ENCODE measurements around the gene RUFY2. TPM values are rescaled to one million over a fixed set of nuclear protein-coding genes. Genes with fewer than 3 reads are reported as not detected.
"Not testable (repeated sequence)": the region's sequence is repeated elsewhere in the genome, so short reads cannot be mapped to it uniquely, and the experiment has no call there.

Gene RUFY2, protein sequence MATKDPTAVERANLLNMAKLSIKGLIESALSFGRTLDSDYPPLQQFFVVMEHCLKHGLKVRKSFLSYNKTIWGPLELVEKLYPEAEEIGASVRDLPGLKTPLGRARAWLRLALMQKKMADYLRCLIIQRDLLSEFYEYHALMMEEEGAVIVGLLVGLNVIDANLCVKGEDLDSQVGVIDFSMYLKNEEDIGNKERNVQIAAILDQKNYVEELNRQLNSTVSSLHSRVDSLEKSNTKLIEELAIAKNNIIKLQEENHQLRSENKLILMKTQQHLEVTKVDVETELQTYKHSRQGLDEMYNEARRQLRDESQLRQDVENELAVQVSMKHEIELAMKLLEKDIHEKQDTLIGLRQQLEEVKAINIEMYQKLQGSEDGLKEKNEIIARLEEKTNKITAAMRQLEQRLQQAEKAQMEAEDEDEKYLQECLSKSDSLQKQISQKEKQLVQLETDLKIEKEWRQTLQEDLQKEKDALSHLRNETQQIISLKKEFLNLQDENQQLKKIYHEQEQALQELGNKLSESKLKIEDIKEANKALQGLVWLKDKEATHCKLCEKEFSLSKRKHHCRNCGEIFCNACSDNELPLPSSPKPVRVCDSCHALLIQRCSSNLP
- total RNA-seq = 4.0 TPM

DNA sequence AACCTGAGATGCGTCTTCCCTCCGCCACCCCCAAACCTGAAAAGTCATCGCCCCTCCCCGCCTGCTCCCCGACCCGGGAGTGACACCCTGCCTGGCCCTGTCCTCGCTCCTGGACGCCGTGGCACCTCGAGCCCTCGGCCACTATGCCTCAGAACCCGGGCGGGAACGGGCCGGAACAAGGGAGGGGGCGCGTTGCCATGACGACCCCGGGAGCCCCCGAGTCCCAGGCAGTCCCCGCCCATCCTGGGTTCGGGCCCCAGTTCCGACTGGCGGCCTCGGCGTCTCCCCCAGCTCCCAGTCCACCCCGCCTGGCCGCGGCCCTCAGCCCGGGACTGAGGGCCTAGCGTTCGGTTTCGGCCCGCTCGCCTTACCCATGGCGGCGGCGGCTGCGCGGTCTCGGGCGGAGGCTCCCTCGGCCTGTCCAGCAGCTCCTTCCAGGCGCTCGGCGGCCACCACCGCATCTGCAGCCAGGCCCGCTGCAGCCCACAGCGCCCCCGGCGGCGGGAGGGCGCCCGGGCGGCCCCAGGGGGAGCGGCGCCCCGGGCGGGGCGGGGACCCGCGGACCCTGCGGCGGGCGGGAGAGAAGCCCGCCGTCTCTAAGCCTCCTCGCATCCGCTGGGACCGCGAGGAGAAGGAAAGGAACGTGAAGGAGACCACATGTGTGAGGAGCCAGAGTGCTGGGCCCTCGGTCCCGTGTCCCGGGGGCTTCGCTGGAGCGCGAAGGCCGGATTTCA, at the start of gene RUFY2:
Gene RUFY2 (minus strand): TSS at position 463 of the 734 bp plus-strand sequence. CDS start 88 bp downstream, at position 375.
- peak; percentile 96 for ATAC-seq
- DNase-seq (ENCODE audit: low spot score) = peak; percentile 78

DNA sequence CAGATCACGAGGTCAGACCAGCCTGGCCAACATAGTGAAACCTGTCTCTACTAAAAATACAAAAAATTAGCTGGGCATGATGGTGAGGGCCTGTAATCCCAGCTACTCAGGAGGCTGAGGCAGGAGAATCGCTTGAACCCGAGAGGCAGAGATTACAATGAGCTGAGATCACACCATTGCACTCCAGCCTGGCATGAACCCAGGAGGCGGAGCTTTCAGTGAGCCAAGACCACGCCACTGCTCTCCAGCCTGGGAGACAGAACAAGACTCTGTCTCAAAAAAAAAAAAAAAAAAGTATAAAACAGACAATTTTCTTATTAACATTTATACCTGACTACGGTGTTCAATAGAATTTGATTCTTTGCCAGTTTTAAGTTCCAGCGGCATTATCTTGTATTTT, 42.6 kb upstream of the RUFY2 start:
- not testable (repeated sequence) for ATAC-seq; DNase-seq (ENCODE audit: low spot score)

DNA sequence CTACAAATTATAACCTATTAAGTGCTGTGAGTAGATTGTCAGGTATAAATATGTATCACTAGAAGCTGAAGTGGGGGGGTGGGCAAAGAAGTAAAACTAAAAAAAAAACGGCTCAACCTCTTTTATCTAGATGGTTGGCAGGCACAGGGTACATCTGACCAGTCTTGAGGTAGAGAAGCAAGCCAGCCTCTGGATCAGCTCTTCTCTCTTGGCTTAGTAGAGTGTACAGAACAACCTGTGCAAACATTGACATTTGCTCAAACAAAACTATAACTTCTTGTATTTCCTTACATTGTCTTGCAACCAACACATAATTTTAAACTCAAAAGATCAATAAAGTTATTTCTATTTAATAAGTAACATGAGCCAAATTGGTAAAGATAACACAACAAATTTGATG, 39.1 kb upstream of the RUFY2 start:
- DNase-seq (ENCODE audit: low spot score) = no peak
- ATAC-seq = no peak

DNA sequence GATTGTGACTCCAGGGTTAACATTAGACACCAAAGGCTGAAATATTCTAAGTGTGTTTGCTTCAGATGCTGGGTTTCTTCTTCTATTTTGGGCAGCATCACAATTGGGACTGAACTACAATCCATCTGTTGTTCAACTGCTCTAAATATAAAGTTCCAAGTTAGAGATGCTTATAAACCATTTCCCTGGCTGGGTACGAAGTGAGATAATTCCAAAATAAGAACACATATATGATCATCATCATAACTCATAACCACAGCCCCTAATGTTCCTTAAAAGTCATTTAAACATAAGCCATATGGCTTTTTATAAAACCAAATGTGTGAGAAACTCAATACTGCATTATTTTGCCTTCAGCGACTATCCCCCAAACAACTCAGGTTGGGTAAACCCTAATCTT, 35.9 kb upstream of the RUFY2 start:
- DNase-seq (ENCODE audit: low spot score) (no peak), ATAC-seq (no peak)

DNA sequence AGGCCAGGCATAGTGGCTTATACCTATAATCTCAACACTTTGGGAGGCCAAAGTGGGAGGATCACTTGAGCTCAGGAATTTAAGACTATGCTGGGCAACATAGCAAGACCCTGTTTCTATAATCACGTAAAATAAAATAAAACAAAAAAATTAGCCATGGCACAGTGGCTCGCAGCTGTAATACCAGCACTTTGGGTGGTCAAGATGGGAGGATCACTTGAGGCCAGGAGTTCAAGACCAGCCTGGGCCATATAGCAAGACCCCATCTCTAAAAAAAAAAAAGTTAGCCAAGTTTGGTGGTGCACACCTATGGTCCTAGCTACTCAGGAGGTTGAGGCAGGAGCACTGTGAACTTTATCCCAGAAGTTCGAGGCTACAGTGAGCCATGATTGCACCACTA, 33.8 kb upstream of the RUFY2 start:
- ATAC-seq (no peak), DNase-seq (ENCODE audit: low spot score) (no peak)

DNA sequence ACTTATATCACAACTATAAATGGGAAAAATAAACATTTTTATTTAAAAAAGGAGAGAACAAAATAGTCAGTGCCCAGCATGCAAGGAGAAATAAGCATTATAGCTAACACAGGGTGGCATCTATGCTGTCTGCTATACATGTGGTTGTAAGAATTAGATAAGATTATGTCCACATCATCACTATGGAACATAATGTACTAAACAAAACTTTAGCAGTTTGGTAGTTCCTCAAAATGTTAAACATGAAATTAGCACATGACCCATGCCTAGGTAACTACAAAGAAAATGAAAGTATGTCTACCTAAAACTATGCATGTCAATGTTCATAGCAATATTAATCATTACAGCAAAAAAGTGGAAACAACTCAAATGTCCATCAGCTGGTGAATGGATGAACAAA, 28.7 kb upstream of the RUFY2 start:
- no peak for DNase-seq (ENCODE audit: low spot score)
- ATAC-seq = no peak

DNA sequence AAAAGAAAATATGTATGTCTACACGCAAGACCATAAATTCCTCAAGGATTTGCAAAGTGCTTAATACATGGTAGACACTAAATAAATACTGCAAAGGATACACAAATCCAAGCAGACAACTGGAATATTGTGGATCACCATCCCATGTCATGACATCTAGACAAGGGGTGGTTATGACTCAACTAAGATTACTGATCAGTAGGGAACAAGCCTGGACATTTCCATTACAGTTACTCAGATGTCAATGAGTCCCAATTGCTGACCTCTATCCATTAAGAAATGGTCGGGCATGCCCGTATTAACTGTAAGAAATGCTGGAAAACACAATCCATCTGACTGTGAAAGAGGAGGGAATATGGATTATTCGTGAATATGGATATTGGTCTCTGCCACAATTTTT, 27.6 kb upstream of the RUFY2 start:
- DNase-seq (ENCODE audit: low spot score) = no peak
- no peak for ATAC-seq

DNA sequence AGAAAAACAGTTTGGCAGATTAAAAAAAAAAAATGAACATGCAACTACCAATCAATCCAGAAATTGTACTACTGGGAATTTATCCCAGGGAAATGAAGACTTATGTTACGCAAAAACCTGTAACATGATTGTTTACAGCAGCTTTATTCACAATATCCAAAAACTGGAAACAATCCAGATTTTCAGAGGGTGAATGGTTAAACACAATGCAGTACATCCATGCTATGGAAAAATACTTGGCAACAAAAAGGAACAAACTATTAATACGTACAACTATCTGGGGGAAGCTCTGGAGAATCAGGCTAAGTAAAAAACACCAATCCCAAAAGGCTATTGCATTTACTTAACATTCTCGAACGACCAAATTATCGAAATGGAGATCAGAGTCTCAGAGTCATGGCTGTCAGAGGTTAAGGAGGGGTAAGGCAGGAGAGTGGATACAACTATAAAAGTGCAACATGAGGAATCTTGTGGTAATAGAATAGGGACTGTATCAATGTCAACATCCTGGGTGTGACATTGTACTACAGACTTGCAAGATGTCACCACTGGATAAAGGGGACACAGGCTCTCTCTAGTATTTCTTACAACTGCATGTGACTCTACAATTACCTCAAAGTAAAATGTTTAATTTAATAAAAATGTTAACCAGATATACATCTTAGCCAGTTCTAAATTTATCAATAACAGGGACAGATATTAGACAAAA, 21.5 kb upstream of the RUFY2 start:
- no peak for ATAC-seq
- no peak for DNase-seq (ENCODE audit: low spot score)

DNA sequence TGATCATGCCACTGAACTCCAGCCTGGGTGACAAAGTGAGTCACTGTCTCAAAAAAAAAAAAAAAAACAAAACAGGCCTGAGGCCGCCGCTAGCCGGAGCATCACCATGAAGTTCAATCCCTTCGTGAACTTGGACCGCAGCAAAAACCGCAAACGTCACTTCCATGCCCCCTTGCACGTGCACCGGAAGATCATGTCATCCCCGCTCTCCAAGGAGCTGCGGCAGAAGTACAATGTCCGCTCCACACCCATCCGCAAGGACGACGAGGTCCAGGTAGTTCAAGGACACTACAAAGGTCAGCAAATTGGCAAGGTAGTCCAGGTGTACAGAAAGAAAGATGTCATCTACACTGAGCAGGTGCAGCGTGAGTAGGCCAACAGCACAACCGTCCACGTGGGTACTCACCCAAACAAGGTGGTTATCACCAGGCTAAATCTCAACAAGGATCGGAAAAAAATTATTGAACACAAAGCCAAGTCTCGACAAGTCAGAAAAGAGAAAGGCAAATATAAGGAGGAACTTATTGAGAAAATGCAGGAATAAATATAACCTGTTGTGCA, 17.5 kb upstream of the RUFY2 start:
- no peak for ATAC-seq
- no peak for DNase-seq (ENCODE audit: low spot score)

DNA sequence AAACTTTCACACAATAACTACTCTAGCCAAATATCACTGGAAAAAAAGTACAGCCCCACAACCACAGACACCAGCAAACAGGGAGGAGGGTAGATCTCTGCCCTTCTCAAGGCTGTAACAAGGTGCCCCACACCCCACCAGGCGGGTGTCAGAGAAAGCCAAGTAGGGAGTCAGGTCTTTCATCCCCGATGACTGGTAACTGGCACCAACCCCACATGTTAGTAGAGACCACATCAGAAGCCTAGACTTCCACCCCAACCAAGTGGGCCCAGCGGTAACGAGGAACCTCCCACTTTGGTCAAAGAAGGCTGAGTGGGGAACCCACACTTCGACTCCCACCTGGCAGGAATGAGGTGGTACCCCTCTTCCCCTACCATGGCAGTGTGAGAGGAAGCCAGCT, 16.4 kb upstream of the RUFY2 start:
- ATAC-seq = no peak
- DNase-seq (ENCODE audit: low spot score) = no peak

DNA sequence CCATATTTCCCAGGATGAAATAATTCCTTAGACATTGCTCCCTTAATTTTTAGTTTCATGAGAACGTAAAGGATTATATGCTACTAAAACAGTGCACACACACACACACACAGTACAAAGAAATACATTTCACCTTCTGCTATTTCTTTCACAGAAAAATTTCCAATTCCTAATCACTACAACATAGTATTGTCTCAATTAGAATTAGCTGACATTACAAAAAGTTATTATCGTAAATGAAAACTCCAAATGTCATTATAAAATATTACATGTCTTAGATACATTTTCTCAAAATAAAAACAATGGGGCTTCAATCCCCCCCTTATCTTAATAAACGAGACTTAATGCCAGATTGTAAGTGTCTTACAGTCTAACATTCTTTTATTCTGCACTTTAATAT, 12.3 kb upstream of the RUFY2 start:
- no peak for DNase-seq (ENCODE audit: low spot score)
- ATAC-seq = no peak

DNA sequence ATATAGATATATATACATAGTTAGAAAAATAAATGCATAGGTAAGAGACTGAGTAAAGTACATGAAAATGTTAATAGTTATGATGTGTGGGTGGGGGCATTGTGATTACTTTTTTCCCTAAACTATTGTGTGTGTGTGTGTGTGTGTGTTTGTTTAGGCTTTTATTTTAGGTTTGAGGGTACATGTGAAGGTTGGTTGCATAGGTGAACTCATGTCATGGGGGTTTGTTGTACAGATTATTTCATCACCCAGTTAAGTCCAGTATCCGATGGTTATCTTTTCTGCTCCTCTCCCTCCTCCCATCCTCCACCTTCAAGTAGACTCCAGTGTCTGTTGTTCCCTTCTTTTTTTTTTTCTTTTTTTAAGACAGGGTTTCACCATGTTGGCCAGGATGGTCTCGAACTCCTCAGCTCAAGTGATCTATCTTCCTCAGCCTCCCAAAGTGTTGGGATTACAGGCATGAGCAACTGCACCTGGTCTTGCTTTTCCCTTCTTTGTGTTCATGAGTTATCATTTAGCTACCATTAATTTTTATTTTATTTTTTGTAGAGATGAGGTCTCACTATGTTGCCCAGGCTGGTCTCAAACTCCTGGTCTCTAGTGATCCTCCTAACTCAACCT, 1.9 kb upstream of the RUFY2 start:
- ATAC-seq = no peak

DNA sequence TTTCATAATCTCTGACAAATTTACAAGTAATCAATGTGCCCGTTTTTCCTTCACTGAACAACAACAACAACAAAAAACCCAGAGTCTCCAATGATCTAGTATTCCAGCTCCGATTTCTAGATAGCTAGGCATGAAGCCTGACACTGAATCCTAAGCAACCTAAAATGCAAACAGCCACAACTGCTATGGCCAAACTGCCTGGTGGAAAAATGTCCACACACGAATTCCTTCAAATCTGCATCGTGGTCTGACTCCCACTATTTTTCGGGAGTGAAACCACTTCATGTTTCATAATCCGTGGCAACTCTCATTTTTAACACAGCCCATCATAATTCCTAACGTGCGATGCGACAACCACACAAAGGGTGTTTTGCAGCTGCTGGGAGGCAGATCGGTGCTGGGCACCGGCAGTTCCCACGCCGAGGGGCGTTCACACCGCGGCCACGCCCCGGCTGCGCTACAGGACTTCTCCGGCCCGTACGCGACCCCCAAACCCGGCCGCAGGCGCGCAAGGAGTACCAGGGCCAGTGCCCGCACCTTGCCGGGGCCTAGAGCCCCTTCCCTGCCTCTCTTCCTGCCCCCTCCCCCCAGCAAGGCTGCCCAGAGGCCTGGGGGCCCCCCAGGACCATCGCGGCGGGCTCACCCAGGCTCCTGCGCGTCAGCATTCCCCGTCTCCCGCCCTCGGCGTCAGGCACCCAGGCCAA, 814 bp downstream of the RUFY2 start:
- ATAC-seq (peak; percentile 74), DNase-seq (ENCODE audit: low spot score) (peak; percentile 58)

More for the DNA sequence above, 1.9 kb upstream of the RUFY2 start:
- no peak for DNase-seq (ENCODE audit: low spot score)

DNA sequence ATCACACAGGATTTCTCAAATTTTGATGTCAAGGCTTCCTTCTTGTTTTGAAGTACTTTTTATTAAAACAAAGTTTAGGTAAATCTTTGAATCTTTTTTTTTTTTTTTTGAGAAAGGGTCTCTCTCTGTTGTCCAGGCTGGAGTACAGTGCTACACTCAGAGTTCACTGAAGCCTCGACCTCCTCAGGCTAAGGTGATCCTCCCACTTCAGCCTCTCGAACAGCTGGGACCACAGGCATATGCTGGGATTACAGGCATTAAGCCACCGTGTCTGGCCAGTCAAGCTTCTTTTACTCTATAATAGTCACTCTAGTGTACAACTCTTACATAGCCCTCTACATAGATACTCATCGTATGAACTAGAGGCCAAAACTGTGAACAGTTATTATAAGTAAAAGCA, 3.4 kb downstream of the RUFY2 start:
- ATAC-seq (no peak), DNase-seq (ENCODE audit: low spot score) (no peak)

DNA sequence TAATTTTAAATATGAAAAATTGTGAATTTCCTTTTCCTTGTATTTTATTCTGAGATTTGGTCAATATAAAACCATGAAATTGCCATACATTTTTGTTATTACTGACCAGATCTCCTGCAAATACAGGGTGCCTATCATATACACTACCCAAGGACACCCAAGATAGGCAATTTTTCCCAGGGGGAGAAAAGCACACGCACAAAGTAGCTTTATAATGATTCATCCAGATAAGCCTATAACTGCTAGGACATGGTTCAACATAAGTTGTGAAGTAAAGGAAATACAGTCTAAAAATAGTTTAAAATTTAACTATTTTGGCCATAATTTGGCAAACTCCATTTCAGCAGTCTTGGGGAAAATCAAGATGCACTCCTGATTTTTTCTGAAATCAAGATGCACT, 4.8 kb downstream of the RUFY2 start:
- no peak for DNase-seq (ENCODE audit: low spot score)
- ATAC-seq = no peak

DNA sequence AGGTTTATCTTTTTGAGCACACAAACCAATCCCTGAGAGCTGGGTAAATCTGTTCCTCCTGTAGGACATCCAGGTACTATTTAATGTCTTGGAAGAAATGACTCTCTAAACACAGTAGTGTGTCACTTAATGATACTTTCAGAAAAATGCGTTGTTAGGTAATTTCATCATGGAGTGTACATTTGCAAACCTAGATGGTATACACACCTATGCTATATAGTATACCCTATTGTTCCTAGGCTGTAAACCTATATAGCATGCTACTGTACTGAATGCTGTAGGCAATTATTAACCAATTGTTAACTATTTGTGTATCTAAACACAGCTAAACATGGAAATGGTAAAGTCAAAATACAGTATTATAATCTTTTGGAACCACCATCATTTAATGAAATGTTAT, 10.1 kb downstream of the RUFY2 start:
- ATAC-seq (no peak), DNase-seq (ENCODE audit: low spot score) (no peak)

DNA sequence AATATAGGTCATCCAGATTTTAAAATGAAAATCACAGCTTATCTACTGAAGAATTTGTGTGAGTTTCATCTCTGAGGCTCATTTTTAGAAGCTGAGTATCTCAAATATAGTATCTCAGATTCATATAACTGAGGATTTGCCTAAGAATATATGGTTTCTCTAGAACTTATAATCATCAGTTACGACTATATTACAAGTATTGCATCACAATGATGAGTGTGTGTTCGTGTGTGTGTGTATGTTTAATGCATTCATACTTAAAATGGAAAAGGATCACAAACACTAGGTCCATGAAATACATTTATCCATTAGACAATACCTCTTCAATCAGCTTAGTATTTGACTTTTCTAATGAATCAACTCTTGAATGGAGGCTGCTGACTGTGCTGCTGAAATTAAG, 21.3 kb downstream of the RUFY2 start:
- DNase-seq (ENCODE audit: low spot score) = no peak
- no peak for ATAC-seq

DNA sequence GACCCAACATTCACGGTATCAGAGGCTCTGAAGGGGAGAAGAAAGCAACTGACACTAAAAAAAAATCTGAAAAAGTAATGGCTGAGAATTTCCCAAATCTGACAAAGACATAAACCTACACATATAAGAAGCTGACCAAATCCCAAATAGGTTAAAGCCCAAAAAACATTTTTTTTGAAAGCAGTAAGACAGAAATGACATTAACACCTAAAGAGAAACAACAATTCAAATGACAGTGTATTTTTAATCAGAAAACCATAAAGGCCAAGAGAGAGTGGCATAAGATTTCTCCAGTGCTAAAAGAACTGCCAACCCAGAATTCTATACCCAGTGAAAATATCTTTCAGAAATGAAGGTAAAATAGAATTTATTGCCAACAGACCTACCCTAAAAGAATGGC, 35.5 kb downstream of the RUFY2 start:
- ATAC-seq (no peak), DNase-seq (ENCODE audit: low spot score) (no peak)

DNA sequence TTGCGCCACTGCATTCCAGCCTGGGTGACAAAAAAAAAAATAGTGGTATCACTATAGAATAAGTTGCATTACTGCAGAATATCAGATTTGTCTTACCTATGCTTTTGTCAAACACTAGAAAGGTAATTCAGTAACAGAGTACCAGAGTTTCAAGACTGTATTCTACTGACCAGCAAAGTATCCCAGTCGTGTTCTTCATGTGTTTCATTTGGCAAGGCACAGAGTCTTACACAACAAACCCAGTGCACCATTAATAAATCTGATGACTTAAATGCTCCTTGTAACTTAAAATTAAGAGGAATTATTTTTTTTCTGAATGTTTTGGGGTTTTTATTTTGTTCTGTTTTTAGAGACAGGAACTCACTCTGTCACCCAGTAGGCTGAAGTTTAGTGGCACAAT, 40.0 kb downstream of the RUFY2 start:
- DNase-seq (ENCODE audit: low spot score) (no peak), ATAC-seq (peak; percentile 58)

DNA sequence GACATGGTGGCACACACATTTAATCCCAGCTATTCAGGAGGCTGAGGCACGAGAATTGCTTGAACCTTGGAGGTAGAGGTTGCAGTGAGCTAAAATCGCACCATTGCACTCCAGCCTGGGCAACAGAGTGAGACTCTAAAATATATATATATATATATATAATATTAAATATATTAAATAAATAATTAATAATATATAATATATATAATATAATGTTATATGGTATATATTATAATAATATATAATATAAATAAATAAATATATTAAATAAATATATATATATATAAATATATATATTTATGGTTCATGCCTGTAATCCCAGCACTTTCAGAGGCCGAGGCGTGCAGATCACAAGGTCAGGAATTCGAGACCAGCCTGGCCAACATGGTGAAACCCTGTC, 40.5 kb downstream of the RUFY2 start:
- ATAC-seq = no peak
- no peak for DNase-seq (ENCODE audit: low spot score)

Data from left lobe of liver (tissue), 2 donors.